HG02588 (cell line): ENCODE data around the gene SERINC5.

Experiments used
- ATAC-seq: cut with Tn5 transposase; IDR thresholded peaks from one replicate; pipeline ENCODE4 v1.9.1; 2021; ENCODE audit warnings: mild to moderate bottlenecking, moderate library complexity; ENCODE audit not compliant: unreplicated experiment

SERINC5 gene

DNA sequence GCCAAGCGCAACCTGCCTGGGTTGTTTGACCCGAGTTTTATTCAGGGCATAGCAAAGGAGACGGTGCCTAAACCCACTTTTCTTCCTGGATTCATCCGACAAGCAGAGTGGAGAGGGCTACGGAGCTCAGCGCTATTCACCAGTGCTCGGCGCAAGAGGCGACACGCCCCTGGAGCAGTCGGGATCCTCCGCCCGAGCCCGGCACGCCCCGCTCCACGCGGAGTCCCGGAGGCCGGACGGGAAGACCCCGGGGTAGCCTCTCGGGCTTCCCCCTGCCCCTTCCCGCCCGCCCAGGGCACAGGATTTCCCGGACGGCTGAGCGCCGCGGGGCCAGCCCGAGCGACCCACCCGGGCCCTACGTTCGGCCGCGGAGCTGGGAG lies 427 bp downstream of the SERINC5 start:
- peak; percentile 43 for ATAC-seq

DNA sequence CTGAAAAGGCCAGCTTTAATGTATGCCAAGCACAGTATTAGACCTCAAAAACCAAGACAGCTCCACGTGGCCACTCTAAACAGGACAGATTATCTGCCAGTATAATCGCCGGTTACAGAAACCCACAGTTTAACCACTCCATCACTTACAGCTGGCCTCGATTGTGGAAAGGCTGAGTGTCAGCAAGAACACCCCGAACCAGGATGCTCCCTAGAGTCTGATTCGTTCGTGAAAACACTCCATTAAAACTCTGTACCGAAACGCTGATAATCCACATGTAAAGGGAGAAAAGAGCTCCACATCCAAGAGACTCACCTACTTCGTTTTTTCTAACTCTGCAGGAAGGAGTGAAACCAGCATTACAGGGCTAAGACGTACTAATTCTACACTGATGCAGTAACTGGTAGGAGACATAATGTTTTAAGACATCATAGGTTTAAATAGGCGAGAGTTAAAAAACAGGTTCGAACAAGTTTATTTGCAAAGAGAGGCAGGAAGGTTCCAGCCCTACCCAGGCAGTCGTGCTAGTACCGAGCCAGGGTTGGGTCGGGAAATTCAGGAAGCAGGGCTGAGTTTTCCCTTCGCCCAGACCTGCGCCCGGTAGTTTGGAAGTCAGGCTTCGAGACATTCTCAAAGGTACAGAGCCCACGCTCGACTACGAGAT lies 949 bp downstream of the SERINC5 start:
- ATAC-seq, result no peak

DNA sequence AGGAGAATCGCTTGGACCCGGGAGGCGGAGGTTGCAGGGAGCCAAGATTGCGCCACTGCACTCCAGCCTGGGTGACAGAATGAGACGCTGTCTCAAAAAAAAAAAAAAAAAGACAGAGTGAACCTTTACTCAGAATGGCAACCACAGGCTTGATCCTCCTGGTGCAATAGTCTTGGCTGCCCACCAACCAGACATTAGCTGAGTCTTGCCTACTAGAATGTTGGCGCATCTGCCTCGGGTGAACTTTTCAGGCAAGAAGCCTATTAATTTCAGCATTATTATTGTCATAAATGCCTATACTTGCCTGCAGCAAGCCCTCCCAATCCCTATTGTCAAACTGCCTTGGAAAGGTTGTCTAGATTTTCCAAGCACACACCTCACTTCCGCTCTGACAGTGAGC lies 4.2 kb downstream of the SERINC5 start:
- no peak for ATAC-seq

DNA sequence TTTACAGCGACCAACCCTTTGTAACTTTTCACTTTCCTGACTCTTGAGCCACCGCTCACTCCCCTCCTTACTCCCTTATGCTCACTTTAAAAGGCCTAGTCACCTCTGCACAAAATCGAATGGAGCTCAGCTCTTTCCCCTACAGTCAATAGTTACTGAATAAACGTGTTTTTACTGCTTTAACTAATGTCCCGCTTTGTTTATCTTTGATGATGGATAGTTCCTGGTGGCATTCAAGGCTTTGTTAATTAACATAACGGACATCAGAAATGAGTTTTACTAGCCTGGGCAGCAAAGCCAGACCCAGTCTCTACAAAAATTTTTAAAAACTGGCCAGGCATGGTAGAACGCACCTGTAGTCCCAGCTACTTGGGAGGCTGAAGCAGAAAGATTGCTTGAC lies 5.0 kb downstream of the SERINC5 start:
- ATAC-seq, result no peak

DNA sequence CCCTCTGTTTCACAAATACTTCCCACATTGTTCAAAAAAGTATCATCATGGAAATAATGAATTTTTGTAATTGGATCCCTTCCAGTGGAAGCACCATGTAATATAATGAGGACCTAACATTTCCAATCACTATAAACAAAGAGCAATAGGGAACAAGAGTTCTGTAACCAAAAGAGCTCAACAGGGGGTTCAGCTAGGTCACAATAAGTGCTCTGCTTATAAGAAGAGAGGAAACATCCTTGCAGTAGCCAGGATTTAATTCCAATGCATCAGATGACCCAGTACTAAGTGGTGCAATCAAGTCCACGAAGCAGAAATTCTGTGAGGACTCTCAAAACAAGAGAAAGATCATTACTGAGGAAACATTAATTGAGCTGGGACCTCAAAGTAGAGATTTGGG lies 5.9 kb downstream of the SERINC5 start:
- no peak for ATAC-seq

DNA sequence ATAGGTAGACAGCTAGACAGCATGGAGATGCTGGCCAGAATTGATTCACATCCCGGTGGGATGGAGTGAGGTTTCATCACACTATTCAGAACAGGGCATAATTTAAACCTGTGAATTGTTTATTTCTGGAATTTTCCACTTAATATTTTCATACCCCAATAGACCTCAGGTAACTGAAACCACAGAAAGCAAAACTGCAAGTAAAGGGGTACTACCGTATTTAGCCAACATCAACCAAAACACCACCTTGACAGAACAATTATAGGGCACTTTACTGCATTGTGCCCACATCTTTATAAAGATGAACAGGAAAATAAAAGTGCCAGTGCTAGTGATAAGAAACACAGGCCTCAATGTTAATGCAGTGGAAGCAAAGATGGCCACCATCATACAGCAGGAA lies 7.5 kb downstream of the SERINC5 start:
- no peak for ATAC-seq

DNA sequence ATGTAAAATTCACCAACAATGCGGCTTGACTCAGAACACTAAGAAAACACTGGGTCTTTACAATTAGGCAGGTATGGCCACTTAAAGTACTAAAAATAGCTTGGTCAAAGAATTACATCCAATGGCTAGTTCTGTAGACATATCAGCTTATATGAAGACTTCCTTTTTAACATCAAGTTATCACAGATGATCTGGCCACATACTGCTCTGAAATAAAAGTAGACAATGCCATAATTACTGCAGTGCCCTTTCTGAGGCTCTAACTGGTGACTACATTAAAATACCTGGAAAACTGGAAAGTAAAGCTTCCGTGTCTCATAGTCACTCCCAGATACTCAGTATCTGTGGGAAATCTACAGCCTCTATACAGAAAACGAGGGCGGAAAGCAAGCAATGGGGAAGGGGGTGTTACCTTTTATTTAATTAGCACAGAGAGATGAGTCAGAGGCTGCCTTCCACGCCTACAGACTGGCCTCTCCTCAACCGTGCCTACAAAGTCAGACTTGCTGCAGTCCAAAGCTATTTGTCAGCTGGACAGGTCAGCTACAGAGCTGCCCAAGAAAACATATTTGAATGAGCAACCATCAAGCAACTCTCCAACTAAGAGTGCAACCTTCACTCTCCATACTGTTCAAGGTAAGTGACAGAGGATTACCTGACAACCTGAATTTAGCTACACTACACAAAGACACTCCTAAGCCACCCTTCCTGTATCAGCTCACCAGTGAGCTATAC lies 8.7 kb downstream of the SERINC5 start:
- peak; percentile 87 for ATAC-seq

DNA sequence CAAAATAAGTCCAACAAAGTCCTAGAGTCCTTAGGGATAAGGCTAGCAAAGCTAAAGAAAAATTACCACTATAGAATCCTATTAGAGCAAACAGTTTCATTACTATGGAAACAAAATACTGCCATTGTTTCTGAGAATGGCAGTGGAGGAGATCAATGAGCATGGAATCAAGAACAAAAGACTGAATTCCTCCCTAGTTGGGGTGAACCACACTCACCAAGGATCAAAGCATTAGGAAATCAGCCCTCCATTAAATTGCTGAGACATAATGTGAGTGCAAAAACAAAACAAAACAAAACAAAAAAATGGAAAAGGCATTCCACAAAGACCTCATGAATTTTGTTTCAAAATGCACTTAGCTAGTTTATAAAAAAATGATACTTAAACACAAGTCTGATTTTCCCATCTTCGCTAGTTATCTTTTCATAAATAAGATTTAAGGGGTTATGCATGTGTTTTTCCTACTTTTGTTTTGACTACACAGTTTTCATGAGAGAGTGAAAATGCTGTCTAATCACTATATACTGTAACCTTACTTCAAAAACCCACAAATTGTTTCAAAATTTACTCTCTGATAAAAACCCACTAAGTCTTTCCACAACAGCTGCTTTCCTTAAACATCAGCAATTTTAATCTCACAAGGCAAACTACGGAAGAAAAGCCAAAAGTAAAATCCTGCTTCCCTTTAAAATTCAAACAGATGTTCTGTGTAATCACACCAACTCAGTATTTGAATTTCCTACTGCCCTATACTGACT lies 9.7 kb downstream of the SERINC5 start:
- no peak for ATAC-seq

DNA sequence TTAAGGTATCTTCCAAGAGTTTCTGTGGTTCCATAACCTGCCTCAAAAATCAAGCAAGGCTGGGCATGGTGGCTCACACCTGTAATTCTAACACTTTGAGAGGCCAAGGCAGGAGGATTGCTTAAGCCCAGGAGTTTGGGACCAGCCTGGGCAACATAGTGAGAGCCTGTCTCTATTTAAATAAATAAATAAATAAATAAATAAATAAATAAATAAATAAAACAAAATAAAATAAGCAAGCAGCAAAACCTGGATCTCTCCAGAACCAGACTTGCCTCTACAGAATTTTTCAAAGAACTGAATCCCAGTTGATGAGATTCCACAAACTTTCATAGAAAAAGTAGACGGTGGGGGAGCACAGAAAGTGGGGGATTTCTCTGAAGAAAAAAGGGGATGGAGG lies 12.3 kb downstream of the SERINC5 start:
- ATAC-seq, result no peak

DNA sequence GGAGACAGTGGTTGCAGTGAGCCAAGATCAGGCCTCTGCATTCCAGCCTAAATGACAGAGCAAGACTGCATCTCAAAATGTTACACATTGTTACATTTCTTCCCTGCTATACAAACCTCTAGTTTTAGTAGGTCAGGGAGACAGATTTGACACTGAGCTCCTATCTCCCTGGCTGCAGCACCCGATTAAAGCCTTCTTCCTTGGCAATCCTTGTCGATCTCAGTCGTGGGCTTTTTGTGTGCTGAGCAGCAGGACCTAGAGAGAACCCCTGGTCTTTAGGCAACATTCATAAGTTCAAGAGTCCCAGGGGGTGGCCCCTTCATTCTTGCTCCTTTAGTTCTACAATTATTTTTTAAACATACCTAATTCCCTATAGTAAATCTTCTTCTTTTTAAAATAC lies 13.0 kb downstream of the SERINC5 start:
- no peak for ATAC-seq

DNA sequence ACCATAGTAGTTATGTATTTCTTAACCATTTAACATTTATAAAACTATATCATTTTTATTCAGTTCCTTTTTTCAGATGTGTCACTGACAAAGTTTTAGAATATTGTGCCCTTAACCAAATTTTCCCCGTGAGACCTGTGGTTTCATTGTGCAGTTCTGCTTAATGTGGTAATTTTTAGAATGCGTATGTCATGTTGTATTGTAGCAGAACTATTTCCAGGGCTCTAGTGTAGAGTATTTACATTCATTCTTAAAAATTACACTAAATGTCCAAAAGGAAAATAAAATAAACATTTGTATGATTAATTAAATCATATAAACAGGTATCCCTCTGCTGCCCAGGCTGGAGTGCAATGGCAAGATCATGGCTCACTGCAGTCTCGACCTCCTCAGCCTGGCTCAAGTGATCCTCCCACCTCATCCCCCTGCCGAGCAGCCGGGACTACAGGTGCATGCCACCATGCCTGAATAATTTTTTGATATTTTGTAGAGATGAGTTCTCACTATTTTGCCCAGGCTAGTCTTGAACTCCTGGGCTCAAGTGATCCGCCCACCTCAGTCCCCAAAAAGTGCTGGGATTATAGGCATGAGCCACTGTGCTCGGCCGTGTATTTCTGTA lies 15.4 kb downstream of the SERINC5 start:
- no peak for ATAC-seq

DNA sequence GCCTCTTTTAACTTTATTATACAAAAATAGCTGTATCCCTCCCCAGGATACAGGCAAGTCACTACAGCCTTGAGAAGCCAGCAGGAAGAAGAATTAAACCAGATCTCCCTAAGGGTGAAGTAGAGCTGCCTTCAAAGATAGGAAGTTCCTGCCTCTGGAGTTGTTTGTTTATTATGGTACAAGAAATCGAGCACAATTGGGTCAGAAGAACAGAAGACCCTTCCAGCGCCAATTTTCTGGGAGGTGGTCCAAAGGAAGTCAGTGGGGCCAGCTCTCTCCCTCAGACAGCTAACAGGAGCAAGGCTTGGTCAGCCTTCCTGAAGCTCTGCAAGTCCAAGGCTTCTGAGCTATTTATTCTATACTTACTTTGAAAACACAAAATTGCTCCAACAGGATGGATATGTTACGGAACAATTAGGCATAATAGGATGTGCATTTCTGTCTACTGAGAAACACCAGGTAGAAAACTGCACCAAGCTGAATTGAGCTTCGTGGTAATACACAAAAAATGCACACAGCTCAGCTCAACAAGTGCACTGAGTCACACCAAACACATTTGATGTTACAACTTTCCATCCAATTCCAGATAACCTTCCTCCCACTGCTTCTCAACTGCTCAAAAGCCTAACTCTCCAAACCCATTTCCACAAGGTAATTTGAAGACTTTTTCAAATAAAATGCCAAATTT lies 16.0 kb downstream of the SERINC5 start:
- ATAC-seq, result no peak

DNA sequence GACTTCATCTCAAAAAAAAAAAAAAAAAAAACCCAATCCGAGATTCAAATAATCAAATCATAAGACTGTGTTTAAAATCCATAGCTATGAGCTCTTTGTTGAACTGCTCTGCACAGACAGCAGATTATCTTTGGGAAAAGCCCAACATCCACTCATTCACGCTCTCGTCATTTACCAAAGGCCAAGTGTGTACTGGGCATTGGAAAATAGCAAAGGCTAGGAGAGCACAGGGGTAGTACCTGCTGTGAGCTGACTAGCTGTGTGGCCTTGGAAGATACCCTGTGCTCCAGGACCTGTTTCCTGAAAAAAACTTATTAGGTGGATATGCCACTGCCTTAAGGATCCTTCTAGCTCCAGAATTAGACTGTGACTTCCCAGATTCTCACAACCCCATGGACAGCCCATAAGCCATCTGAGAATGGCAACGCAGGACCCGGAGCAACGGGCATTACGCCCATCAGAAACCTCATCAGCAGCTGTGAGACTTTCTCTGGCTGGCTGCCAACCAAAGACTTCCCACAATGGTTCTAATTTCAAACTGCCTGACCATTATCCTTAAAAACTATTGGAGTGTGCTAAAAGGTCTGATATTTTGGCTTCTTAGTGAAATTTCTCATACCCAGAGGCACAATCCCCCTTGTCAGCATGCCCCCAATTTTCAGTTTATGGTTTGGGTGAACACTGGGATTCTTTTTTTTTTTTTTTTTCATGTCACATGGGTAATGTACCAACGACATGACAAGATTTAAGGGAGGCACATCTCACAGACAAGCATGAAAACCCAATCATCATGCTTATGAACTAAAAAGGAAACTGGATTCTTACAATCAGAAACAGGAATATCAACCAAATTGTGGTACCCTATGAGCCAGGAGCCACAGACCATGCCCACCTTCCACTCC lies 16.8 kb downstream of the SERINC5 start:
- no peak for ATAC-seq

DNA sequence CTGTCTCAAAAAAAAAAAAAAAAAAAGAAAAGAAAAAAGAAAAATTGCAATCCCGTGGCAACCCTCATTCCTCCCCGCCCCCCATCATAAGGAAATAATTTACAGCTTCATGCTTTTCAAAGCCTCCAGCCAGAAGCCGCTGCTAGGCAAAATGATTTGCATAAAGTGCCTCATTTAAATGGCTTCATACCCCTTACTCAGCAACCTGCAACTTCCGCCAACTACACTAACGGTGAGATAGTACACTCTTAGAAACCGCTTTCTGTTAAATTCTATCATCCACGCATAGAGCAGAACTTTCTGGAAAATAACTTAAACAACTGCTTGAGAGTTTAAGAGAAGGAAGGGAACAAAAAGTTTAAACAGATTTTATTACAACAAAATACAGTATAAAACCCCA lies 17.8 kb downstream of the SERINC5 start:
- no peak for ATAC-seq

DNA sequence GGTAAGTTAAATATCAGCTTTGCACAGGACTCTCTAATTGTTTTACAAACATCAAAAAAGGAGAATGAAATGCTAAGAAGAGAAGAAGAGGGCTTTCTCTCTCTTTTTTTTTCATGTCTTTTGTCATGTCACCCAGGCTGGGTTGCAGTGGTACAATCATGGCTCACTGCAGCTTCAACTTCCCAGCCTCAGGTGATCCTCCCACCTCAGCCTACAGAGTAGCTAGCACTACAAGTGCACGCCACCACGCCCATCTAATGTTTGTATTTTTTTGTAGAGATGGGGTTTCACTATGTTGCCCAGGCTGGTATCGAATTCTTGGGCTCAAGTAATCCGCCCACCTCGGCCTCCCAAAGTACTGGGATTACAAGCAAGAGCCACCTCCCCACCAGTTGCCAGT lies 18.6 kb downstream of the SERINC5 start:
- ATAC-seq, result no peak

DNA sequence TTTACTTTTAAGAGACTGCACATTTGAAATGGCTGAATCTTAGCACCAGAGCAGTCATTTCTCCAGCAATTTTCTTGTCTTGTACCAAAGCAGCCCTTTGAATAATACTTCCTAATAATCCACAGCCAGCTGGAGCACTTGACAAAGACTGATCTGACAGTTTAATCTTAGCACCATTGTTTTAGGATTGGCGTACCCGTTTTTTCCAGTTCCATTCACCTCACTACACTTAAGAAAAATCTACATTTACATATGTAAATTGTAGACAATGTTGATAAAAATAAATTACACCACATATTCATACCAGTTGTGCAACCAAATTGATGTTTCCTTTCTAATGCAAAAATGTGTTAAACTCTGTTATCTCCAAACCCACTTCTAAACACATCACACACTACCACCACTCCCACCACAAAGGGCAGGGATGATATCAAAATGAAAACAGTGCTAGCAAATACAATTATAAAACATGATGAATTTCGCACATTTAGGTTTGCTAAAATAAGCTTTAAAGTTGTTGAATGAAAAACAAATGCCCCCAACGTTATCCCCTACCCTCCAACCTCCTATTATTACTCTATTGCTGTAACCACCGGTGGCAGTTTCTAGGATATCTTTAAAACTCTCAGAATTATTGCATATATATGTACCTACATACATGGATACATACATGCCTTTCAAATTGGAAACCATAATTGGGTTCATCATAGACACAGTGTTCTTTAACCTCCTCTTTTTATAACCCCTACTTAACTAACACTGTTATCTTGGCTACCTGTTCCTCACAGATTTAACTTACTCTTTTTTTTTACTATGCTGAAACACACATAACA lies 21.5 kb downstream of the SERINC5 start:
- ATAC-seq, result no peak

DNA sequence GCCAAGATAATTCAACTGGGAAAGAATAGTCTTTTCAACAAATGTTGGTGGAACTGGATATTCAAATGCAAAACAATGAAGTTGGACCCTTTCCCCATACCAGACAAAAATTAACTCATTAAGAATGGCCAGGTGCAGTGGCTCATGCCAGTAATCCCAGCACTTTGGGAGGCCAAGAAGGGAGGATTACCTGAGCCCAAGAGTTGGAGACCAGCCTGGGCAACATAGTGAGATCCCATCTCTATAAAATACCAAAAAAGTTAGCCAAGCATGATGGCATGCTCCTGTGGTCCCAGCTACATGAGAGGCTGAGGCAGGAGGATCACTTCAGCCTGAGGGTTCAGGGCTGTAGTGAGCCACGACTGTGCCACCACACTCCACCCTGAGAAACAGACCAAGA lies 24.2 kb downstream of the SERINC5 start:
- no peak for ATAC-seq

DNA sequence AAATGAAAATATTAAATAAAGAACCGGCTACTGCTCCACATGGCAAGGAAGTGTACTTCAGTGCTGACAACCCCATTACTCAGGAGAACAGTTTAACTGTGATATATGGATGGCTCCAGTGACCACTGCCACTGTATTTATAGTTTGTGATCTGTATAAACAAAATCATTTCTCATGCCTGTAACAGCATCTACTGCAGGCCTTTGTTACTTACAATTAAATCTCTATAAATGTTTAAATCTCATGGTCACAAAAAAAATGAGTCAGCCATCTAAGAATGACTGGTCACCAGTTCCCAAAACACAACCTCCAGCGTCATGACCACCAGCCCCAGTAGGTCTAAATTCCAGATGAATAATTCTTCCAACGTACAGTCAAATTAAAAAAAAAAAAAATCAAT lies 24.6 kb downstream of the SERINC5 start:
- no peak for ATAC-seq
